H1 (cell line): ENCODE measurements around the gene CHAD. TPM values are rescaled to one million over a fixed set of nuclear protein-coding genes. Genes with fewer than 3 reads are reported as not detected.

ENCODE experiments used
- BACH1 ChIP-seq: IDR thresholded peaks from 2 replicates; pipeline ENCODE4 v1.6.1; 2012; ENCODE audit warnings: low read length, improper control_type of control experiment
- BCL11A ChIP-seq, 2 experiments: IDR thresholded peaks; one replicate each; pipeline ENCODE4 v1.6.1; 2011; ENCODE audit warnings: low read depth in 2 of 2, low read length in 2 of 2, mild to moderate bottlenecking in 2 of 2
- CTCF ChIP-seq, 3 experiments: IDR thresholded peaks; 1 replicate in 2 of 3; 2 replicates in 1 of 3; pipeline versions ENCODE4 v1.5.1 to v1.6.1; 2011; ENCODE audit warnings: low read length in 3 of 3, mild to moderate bottlenecking in 3 of 3, inconsistent platforms in 2 of 3, low read depth in 1 of 3, moderate library complexity in 1 of 3; ENCODE audit not compliant: insufficient read depth in 1 of 3; ENCODE audit errors: control extremely low read depth in 1 of 3
- EP300 ChIP-seq, 2 experiments: IDR thresholded peaks; 1 replicate in 1 of 2; 2 replicates in 1 of 2; pipeline ENCODE4 v1.6.1; 2011 to 2012; ENCODE audit warnings: low read depth in 2 of 2, low read length in 2 of 2, mild to moderate bottlenecking in 2 of 2, borderline replicate concordance in 1 of 2, inconsistent platforms in 1 of 2, moderate library complexity in 1 of 2
- EZH2 ChIP-seq: fragments of 200-600 bp; sonication (generic); IDR thresholded peaks from 2 replicates; pipeline ENCODE4 v1.7.1; 2012; ENCODE audit warnings: low read depth, mild to moderate bottlenecking, moderate library complexity, low read length, inconsistent platforms; ENCODE audit not compliant: severe bottlenecking
- RFX5 ChIP-seq: IDR thresholded peaks from 2 replicates; pipeline ENCODE4 v1.6.1; 2011; ENCODE audit warnings: low read depth, low read length, improper control_type of control experiment, borderline replicate concordance
- SIRT6 ChIP-seq: IDR thresholded peaks from one replicate; pipeline ENCODE4 v1.7.1; 2012; ENCODE audit warnings: low read length, inconsistent platforms
- polyA plus RNA-seq, 7 experiments: library from polyadenylated mRNA; depleted of rRNA in 3 of 7; stranded (reverse) in 5 of 7; unstranded in 2 of 7; fragments of >200 nt in 5 of 7; fragments of 200-250 nt in 2 of 7; gene quantifications; 1 replicate in 5 of 7; 2 replicates in 1 of 7; 4 replicates in 1 of 7; pipeline versions ENCODE4 v1.2.1 to v1.2.3, GENCODE V29; 2011 to 2013; ENCODE audit warnings: missing spikeins in 2 of 7, mixed read lengths in 2 of 7
- total RNA-seq: library from RNA; stranded (reverse); fragmentation: NEBNext Ultra II Directional; extraction: Animal tissue kit (Norgen Biotek cat#: 25700); gene quantifications from 2 replicates; pipeline ENCODE4 v1.2.1, GENCODE V29; 2021

The CHAD gene
- total and polyA plus RNA-seq, 2 of the 8 experiments (the other 6 are each of a cell fraction or from before 2014, with no cell fraction given), result 0.03 TPM; not detected in 1

- no peak for TF ChIP-seq BCL11A (IDR thresholded peaks at IDR 0.05; ENCODE audit: low read depth in 2 of 2, low read length in 2 of 2)
- TF ChIP-seq CTCF (IDR thresholded peaks at IDR 0.05; ENCODE audit: control extremely low read depth in 1 of 3, insufficient read depth in 1 of 3, low read depth in 1 of 3, low read length in 3 of 3), result no peak
- TF ChIP-seq EP300 (IDR thresholded peaks at IDR 0.05; ENCODE audit: borderline replicate concordance in 1 of 2, low read depth in 2 of 2, low read length in 2 of 2), result no peak
- TF ChIP-seq BACH1, result no peak
- TF ChIP-seq EZH2, result no peak
- no peak for TF ChIP-seq SIRT6
- no peak for TF ChIP-seq RFX5
Measured at GRCh38 chr17:50467114-50467854, 1.4 kb downstream of the CHAD start (continued).
